Activated T-helper 1 cell treated with Interleukin-2 at 50 U/mL for 16 hours (primary cell): ENCODE measurements around the gene CCDC187.

ENCODE experiments used
- DNase-seq: peaks from one replicate; pipeline ENCODE4 v3.0.0-alpha.2; 2020; ENCODE audit warnings: low read depth

CCDC187 gene

DNA sequence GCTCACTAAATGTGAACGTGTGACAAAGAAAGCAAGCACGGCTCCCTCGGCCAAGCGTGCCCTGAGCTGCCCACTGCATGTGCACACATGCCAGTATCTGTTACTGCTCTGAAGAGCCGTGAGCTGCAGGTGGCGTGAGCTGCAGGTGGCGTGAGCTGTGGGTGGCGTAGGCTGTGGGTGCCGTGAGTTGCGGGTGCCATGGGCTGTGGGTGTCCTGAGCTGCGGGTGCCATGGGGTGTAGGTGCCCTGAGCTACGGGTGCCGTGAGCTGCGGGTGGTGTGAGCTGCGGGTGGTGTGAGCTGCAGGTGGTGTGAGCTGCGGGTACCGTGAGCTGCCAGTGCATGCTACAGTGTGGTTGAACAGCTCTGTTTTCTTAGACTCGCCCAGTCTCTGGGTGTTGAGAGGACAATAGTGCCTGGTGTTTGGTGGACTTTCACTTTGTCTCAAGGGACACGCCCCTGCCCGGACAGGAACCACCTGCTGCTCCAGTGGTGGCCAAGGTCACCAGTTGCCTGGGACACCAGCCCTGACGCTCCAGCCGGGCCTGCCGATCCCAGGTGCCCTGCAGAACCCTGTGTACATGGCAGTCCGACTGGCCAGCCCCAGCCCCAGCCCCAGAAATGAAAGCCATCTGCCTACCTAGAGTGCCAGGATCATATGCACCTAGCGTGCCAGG lies 6.7 kb downstream of the CCDC187 start:
- no peak for DNase-seq

GRCh38 chr9:136296434-136297015 lies 7.4 kb downstream of the CCDC187 start:
- no peak for DNase-seq

- no peak for DNase-seq
These were observed 8.1 kb downstream of the CCDC187 start for GRCh38 chr9:136295542-136296433.

- DNase-seq, result no peak
These were observed 8.8 kb downstream of the CCDC187 start for GRCh38 chr9:136295055-136295454.

GRCh38 chr9:136294437-136294836 lies 9.5 kb downstream of the CCDC187 start:
- no peak for DNase-seq

GRCh38 chr9:136293476-136294077 lies 10.3 kb downstream of the CCDC187 start:
- no peak for DNase-seq

GRCh38 chr9:136292591-136293448 lies 11.1 kb downstream of the CCDC187 start:
- DNase-seq, result no peak

GRCh38 chr9:136292026-136292538 lies 11.8 kb downstream of the CCDC187 start:
- no peak for DNase-seq

DNA sequence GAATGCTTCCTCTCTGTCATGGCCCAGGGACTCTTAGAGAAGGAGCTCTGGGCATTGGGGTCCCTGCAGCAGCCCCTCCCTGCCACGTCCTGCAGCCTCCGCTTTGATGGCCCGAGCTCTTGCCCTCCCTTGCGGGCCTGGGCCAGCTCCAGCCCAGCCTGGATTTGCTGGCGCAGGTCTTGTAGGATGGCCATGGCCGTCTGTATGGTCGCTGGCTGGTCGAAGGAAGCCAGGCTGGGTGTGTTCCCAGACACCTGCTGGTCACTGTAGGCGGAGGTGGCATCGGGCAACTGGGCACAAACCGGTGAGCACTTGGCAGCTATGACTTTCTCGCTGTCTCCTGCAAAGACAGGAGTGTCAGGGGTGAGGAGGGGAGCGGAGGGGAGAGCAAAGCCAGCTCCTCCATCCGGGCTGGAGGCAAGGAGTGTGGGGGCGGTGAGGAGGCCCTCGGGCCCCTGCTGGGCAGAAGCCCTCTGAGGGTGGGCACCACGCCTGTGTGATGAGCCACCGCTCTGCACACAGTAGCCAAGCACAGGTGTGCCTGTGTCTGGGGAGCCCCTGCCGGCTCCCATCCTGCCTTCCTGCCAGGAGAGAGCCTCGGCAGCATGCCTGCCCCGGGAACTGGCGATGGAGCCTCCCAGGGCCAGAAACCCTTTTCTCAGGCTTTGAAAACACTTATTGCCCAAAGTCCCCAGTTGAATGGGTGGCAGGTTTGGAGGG lies 12.4 kb downstream of the CCDC187 start:
- no peak for DNase-seq

DNA sequence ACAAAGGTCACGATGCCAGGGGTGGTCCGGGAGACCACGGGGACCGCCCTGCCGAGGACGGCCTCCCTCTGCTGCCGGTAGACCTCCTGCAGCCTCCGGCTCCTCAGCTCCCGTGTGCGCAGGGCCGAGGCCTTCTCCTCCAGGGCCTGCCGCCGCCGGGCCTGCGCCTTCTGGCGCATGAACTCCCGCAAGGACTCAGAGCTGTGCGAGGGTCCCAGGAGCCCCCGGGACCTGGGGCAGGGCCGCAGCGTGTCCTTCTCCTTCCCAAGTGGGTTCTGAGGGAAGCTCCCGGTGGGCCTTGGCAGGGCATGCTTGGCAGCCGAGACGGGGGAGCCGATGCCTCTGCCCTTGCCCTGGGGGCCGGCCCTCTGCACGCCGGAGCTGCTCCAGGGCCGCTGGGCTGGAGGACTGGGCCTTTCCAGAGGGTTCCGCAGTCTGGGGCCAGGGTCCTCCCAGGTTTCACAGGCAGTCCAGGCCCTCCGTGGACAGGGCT lies 13.3 kb downstream of the CCDC187 start:
- DNase-seq, result no peak

DNA sequence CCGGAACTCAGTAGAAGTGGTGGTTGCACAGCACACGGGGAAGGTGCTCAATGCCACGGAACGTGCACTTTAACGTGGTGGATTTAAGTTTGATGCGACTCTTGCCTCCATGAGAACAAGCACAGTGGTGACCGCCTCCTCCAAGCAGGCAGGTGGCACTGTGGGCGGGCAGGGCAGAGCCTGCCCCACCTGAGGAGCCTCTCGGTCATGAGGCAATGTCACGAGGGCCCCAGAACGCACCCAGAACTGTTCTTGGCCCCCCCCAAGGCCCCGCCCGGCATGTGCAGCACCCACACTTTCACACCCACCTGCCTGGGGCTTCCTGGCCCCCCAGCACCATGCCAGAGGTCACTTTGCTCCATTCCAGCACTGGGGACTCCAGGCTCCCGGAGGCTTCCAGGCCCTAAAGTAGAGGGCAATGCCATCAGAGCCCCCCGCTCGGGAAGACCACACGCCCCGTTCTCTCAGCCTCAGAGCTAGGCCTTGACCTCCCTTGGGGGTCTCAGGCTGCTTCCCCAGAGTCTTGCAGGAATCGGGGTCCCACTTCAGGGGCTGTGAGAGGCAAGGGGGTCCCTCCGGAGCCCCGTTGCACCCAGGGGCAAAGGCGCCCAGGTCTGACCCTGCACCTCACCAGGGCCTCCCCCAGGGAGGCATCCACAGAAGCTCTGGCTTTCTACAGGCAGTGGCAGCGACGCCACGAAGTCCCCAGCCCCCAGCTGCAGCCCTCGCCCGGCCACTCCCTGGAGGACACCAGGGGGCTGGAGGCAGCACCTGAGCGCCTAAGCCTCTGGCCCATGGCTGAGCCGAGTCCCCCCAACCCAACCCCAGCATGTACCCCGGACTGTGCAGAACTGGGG lies 14.0 kb downstream of the CCDC187 start:
- DNase-seq, result no peak

- DNase-seq, result no peak
These were observed 15.7 kb downstream of the CCDC187 start for GRCh38 chr9:136287960-136288753.

GRCh38 chr9:136286987-136287379 lies 16.9 kb downstream of the CCDC187 start:
- DNase-seq, result no peak

GRCh38 chr9:136286359-136286986 lies 17.4 kb downstream of the CCDC187 start:
- no peak for DNase-seq

GRCh38 chr9:136285501-136286358 lies 18.2 kb downstream of the CCDC187 start:
- DNase-seq, result no peak

- no peak for DNase-seq
These were observed 18.9 kb downstream of the CCDC187 start for GRCh38 chr9:136284951-136285350.

DNA sequence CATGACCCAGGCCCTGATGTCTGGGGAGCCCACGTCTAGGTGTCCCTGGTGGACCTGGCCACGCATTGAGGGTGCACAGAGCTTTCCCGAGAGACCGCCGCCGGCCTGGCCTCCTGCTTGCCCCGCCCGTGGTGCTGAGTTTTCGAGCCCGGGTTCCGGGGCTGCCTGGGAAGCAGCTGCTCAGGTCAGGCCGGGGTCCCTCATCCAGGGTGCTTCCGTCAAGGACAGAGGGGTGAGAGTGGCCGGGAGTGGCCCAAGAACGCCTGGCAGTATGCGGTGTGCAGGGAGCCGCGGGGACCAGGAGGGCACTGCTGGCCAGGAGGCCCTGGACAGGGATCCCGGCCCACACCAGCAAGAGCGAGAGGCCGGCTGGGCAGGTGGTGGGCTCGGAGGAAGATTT lies 19.6 kb downstream of the CCDC187 start:
- DNase-seq, result no peak
